Breast epithelium (tissue), 4 donors: ENCODE measurements around the gene ZNF106. TPM values are rescaled to one million over a fixed set of nuclear protein-coding genes. Genes with fewer than 3 reads are reported as not detected.
A peak's percentile ranks its signal among the peaks of the same experiment; 100 is the strongest.

ENCODE experiments used
- DNase-seq, 2 donors: peaks; one replicate each; pipeline ENCODE4 v3.0.0-alpha.2; 2019; ENCODE audit warnings: low spot score in 2 of 2
- H3K27ac ChIP-seq, 2 donors: fragments of 200-600 bp; sonication (generic) in 1 of 2; one replicate each; pipeline ENCODE4 v1.5.1; 2016 to 2019; ENCODE audit warnings: mild to moderate bottlenecking in 1 of 2
- H3K27me3 ChIP-seq, 2 donors: fragments of 200-600 bp; sonication (generic) in 1 of 2; one replicate each; pipeline versions ENCODE4 v1.5.1 to v1.6.0; 2017 to 2019; ENCODE audit warnings: control low read depth in 1 of 2, mild to moderate bottlenecking in 1 of 2
- H3K36me3 ChIP-seq: fragments of 200-600 bp; one replicate; pipeline ENCODE4 v1.5.1; 2019
- H3K4me1 ChIP-seq, 2 donors: fragments of 200-600 bp; sonication (generic); one replicate each; pipeline ENCODE4 v1.5.1; 2016 to 2019; ENCODE audit warnings: control low read depth in 1 of 2
- H3K4me3 ChIP-seq, 3 donors: fragments of 200-600 bp; sonication (generic); 1 replicate in 2 of 3; 2 replicates in 1 of 3; pipeline ENCODE4 v1.5.1; 2016 to 2019; ENCODE audit warnings: mild to moderate bottlenecking in 3 of 3, moderate library complexity in 2 of 3
- H3K9me3 ChIP-seq, 2 donors: fragments of 200-600 bp; sonication (generic) in 1 of 2; one replicate each; pipeline ENCODE4 v1.5.1; 2016 to 2019; ENCODE audit warnings: control low read depth in 1 of 2
- CTCF ChIP-seq, 3 donors: fragments of 450-650 bp; IDR thresholded peaks; one replicate each; pipeline ENCODE4 v1.5.1; 2016 to 2017; ENCODE audit warnings: antibody characterized with exemption in 3 of 3, mild to moderate bottlenecking in 3 of 3, moderate library complexity in 3 of 3
- POLR2A ChIP-seq: fragments of 450-650 bp; IDR thresholded peaks from one replicate; pipeline ENCODE4 v1.6.1; 2016; ENCODE audit warnings: antibody characterized with exemption, mild to moderate bottlenecking, moderate library complexity
- POLR2AphosphoS5 ChIP-seq, 3 donors: sonication (generic); formaldehyde crosslinking; IDR thresholded peaks; one replicate each; pipeline ENCODE4 v1.6.1; 2017; ENCODE audit warnings: antibody characterized with exemption in 3 of 3
- intact Hi-C: fragments of 100-400 bp; cut with DNase I; formaldehyde crosslinking; loops from one replicate; pipeline ENCODE4 v1.15.1; 2023; ENCODE audit warnings: low total_unique reads
- total RNA-seq, 3 donors: library from RNA; depleted of rRNA; stranded (reverse); fragments of >200 nt; gene quantifications; one replicate each; pipeline ENCODE4 v1.1.0, GENCODE V29; 2016

ZNF106 gene
- total RNA-seq, 3 donors from 2014 or later, result 59.6 to 151 (median 60.0) TPM

GRCh38 chr15:42502477-42502876 lies 11.5 kb upstream of the ZNF106 start:
- Histone ChIP-seq H3K27me3 (no peaks in the 10 kb centered on the region), H3K4me3 (no peak overlapping the region), H3K27ac (no peak overlapping the region), H3K9me3 (no peaks in the 10 kb centered on the region), H3K4me1 (no peaks in the 10 kb centered on the region), H3K36me3 (no peaks in the 10 kb centered on the region)
- intact Hi-C loops, result no loop called here
- no peak for DNase-seq
- no peak for TF ChIP-seq CTCF (IDR thresholded peaks at IDR 0.05)

- no peaks in the 10 kb centered on the region for H3K36me3 ChIP-seq
- no peaks in the 10 kb centered on the region for H3K9me3 ChIP-seq
- H3K4me1 ChIP-seq, result peaks cover 0 to 5% of the 10 kb centered on the region in 2 donors
- H3K27ac ChIP-seq, result peak overlapping the region; percentile 65 to 75
- no peak for TF ChIP-seq POLR2A
- no peak for TF ChIP-seq CTCF (IDR thresholded peaks at IDR 0.05)
- no peak for TF ChIP-seq POLR2AphosphoS5 (IDR thresholded peaks at IDR 0.05)
- H3K4me3 ChIP-seq, result no peak overlapping the region
- no peak for DNase-seq
- no peaks in the 10 kb centered on the region for H3K27me3 ChIP-seq
- intact Hi-C loops, result no loop called here
Measured at GRCh38 chr15:42499858-42500609, 9.1 kb upstream of the ZNF106 start.

GRCh38 chr15:42498212-42499068 lies 7.5 kb upstream of the ZNF106 start:
- Histone ChIP-seq H3K4me1 (peaks cover 0 to 11% of the 10 kb centered on the region in 2 donors), H3K27ac (peak overlapping the region; percentile 65 to 75), H3K4me3 (no peak overlapping the region), H3K27me3 (no peaks in the 10 kb centered on the region), H3K36me3 (no peaks in the 10 kb centered on the region), H3K9me3 (no peaks in the 10 kb centered on the region)
- no peak for DNase-seq
- TF ChIP-seq POLR2A (no peak), POLR2AphosphoS5 (IDR thresholded peaks at IDR 0.05) (no peak), CTCF (IDR thresholded peaks at IDR 0.05) (no peak)
- intact Hi-C loops, result no loop called here

- no peaks in the 10 kb centered on the region for H3K36me3 ChIP-seq
- no peaks in the 10 kb centered on the region for H3K9me3 ChIP-seq
- TF ChIP-seq POLR2AphosphoS5 (IDR thresholded peaks at IDR 0.05) (peak; percentile 73 to 87 (median 78)), POLR2A (peak; percentile 89), CTCF (IDR thresholded peaks at IDR 0.05) (peak in 1 of 3 donors; percentile 3)
- peak within 1 kb of the TSS; percentile 67 to 84 (median 75) for H3K4me3 ChIP-seq
- DNase-seq, result peak; percentile 93 to 95
- H3K27ac ChIP-seq, result peak within 1 kb of the TSS; percentile 94
- H3K4me1 ChIP-seq, result peaks cover 0 to 11% of the 10 kb centered on the region in 2 donors
- intact Hi-C loops, result no loop called here
- H3K27me3 ChIP-seq, result no peaks in the 10 kb centered on the region
Measured at GRCh38 chr15:42495361-42496212, 4.6 kb upstream of the ZNF106 start, which contains the start of gene SNAP23. TSS of gene SNAP23 (plus strand) at chr15:42495634. CDS start at chr15:42511847, 16,213 bp downstream.
